GM20000 (cell line): Measurements from ENCODE around the gene ACTR6.

Source experiments
- DNase-seq: peaks from one replicate; pipeline ENCODE4 v3.0.0; 2012; ENCODE audit warnings: low spot score
- TF ChIP-seq, protein P1 (sequence below): IDR thresholded peaks from 2 replicates; pipeline ENCODE4 v1.5.1; 2012; ENCODE audit warnings: mild to moderate bottlenecking, control low read depth; ENCODE audit errors: extremely low read depth, missing control alignments

Gene ACTR6

DNA sequence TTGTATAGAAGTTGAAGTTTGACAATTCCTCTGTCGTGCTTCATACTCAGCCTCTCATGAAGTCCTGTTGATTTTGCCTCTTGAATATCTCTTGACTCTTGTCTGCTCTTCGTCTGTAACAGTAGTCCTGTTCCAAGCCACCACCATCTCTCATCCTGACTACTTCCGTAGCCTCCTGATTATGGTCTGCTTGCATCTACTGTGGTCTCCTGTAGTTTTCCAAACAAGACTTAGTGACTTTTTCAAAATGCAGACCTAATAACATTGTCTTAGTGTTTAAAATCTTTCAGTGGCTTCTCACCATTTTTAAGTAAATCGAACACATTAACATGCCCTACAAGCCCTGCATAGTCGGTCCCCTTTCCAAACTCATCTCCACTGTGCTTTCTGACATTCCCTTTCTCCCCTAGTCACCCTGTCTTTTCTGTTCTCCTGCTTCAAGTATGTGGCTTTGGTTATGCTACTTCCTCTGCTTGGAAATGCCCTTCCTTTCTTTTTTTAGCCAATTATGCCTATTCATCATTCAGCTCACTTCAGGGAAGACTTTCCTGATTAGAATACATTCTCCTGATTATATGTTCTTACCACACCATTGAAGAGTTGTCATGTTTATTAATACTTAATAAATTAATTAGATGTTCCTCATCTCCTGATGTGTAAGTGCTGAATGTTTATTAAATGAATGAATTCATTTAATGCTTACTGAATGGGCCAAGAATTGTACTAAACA is 68.4 kb downstream of the ACTR6 start:
- DNase-seq: no peak
- TF ChIP-seq, protein P1, sequence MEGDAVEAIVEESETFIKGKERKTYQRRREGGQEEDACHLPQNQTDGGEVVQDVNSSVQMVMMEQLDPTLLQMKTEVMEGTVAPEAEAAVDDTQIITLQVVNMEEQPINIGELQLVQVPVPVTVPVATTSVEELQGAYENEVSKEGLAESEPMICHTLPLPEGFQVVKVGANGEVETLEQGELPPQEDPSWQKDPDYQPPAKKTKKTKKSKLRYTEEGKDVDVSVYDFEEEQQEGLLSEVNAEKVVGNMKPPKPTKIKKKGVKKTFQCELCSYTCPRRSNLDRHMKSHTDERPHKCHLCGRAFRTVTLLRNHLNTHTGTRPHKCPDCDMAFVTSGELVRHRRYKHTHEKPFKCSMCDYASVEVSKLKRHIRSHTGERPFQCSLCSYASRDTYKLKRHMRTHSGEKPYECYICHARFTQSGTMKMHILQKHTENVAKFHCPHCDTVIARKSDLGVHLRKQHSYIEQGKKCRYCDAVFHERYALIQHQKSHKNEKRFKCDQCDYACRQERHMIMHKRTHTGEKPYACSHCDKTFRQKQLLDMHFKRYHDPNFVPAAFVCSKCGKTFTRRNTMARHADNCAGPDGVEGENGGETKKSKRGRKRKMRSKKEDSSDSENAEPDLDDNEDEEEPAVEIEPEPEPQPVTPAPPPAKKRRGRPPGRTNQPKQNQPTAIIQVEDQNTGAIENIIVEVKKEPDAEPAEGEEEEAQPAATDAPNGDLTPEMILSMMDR: no peak

DNA sequence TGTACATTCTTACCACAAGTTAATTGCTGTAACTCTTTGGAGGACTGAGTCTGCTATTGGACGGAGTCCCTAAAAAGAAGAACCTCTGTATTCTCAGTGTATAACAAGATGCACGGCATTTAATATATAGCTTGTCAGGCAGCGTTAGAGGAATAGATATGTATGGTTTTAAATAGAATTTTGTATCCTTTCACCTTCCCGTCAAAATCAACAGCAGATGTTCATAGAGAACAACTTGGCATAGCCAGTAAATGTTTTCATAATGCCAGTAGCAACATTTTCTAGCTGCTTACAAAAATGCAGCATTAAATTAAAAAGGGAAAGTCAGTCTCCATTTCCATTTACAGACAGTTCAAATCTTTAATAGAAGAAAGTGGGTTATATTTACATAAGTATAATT is 73.2 kb downstream of the ACTR6 start:
- TF ChIP-seq, protein P1: no peak
- DNase-seq: no peak
